Measurements from ENCODE around the gene CEP95.
A peak's percentile ranks its signal among the peaks of the same experiment; 100 is the strongest.

CEP95 gene

GRCh38 chr17:64500862-64501765, 5.7 kb upstream of the CEP95 start:
- no peak for DNase-seq (ENCODE audit: low read depth)
- no peak overlapping the region for H3K4me3 ChIP-seq (ENCODE audit: low read depth, low read length)
- no peak for TF ChIP-seq CTCF (IDR thresholded peaks at IDR 0.05; ENCODE audit: control insufficient read depth, extremely low read depth, insufficient read depth)

- no peak for TF ChIP-seq CTCF (IDR thresholded peaks at IDR 0.05; ENCODE audit: control insufficient read depth, extremely low read depth, insufficient read depth)
- H3K4me3 ChIP-seq (ENCODE audit: low read depth, low read length) = no peak overlapping the region
- DNase-seq (ENCODE audit: low read depth) = no peak
Observed at GRCh38 chr17:64502021-64502420, 4.8 kb upstream of the CEP95 start.

GRCh38 chr17:64502809-64503208, 4.0 kb upstream of the CEP95 start:
- no peak overlapping the region for H3K4me3 ChIP-seq (ENCODE audit: low read depth, low read length)
- TF ChIP-seq CTCF (IDR thresholded peaks at IDR 0.05; ENCODE audit: control insufficient read depth, extremely low read depth, insufficient read depth) = no peak
- no peak for DNase-seq (ENCODE audit: low read depth)

GRCh38 chr17:64503341-64503740, 3.4 kb upstream of the CEP95 start:
- no peak for DNase-seq (ENCODE audit: low read depth)
- no peak for TF ChIP-seq CTCF (IDR thresholded peaks at IDR 0.05; ENCODE audit: control insufficient read depth, extremely low read depth, insufficient read depth)
- H3K4me3 ChIP-seq (ENCODE audit: low read depth, low read length) = no peak overlapping the region

GRCh38 chr17:64503821-64504768, 2.7 kb upstream of the CEP95 start:
- TF ChIP-seq CTCF (IDR thresholded peaks at IDR 0.05; ENCODE audit: control insufficient read depth, extremely low read depth, insufficient read depth) = no peak
- H3K4me3 ChIP-seq (ENCODE audit: low read depth, low read length) = peak overlapping the region; percentile 81
- no peak for DNase-seq (ENCODE audit: low read depth)

GRCh38 chr17:64504769-64505339, 1.9 kb upstream of the CEP95 start:
- H3K4me3 ChIP-seq (ENCODE audit: low read depth, low read length) = peak overlapping the region; percentile 81
- no peak for TF ChIP-seq CTCF (IDR thresholded peaks at IDR 0.05; ENCODE audit: control insufficient read depth, extremely low read depth, insufficient read depth)
- DNase-seq (ENCODE audit: low read depth) = no peak

All from LNCaP clone FGC (cell line).